Measurements from ENCODE around the gene MARK1. TPM values are rescaled to one million over a fixed set of nuclear protein-coding genes. Genes with fewer than 3 reads are reported as not detected.

The MARK1 gene
- total and polyA plus RNA-seq, 2 of the 13 experiments (the other 11 are each of a cell fraction or from before 2014, with no cell fraction given), result not detected

GRCh38 chr1:220666349-220666748, 138.4 kb downstream of the MARK1 start:
- H3K79me2 ChIP-seq (ENCODE audit: insufficient read depth, low read length), result no peaks in the 10 kb centered on the region
- TF ChIP-seq ZFP82 (CRISPR knock-in tag; IDR thresholded peaks at IDR 0.05; ENCODE audit: borderline replicate concordance), result no peak
- no peak for TF ChIP-seq GZF1 (CRISPR knock-in tag; IDR thresholded peaks at IDR 0.05)
- TF ChIP-seq ETV6 (CRISPR knock-in tag; conservative IDR thresholded peaks at IDR 0.05), result no peak
- TF ChIP-seq RNF2 (conservative IDR thresholded peaks at IDR 0.05; ENCODE audit: low read depth), result no peak
- TF ChIP-seq, protein P1, sequence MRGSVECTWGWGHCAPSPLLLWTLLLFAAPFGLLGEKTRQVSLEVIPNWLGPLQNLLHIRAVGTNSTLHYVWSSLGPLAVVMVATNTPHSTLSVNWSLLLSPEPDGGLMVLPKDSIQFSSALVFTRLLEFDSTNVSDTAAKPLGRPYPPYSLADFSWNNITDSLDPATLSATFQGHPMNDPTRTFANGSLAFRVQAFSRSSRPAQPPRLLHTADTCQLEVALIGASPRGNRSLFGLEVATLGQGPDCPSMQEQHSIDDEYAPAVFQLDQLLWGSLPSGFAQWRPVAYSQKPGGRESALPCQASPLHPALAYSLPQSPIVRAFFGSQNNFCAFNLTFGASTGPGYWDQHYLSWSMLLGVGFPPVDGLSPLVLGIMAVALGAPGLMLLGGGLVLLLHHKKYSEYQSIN (CRISPR knock-in tag; IDR thresholded peaks at IDR 0.05; ENCODE audit: borderline replicate concordance), result no peak
- no peak for TF ChIP-seq MBD4 (IDR thresholded peaks at IDR 0.05; ENCODE audit: borderline replicate concordance, low read length)
- TF ChIP-seq THYN1 (CRISPR knock-in tag; IDR thresholded peaks at IDR 0.05; ENCODE audit: borderline replicate concordance, low read depth), result no peak
- H3K36me3 ChIP-seq (replicated peaks in 1 of 2; ENCODE audit: control insufficient read depth in 1 of 2, insufficient read depth in 2 of 2, low read length in 2 of 2), result no peaks in the 10 kb centered on the region
- ChIA-PET POLR2A (no interaction called here), CTCF (ENCODE audit: low intra/inter-chr PET ratio, low total read pairs) (no interaction called here)
- DNase-seq (ENCODE audit: low spot score) (no peak), FAIRE-seq (no peak), ATAC-seq (no peak)
- H3K9ac ChIP-seq (ENCODE audit: insufficient read depth, low read depth, low read length), result no peak overlapping the region
- H2AFZ ChIP-seq (ENCODE audit: low read length), result no peak overlapping the region
- H3K9me3 ChIP-seq (ENCODE audit: low read length), result no peaks in the 10 kb centered on the region
- no peak overlapping the region for H3K4me2 ChIP-seq (ENCODE audit: low read depth, low read length)
- peaks cover 0 to 2% of the 10 kb centered on the region in 2 experiments; a peak in 1 of 5 replicates for H3K27me3 ChIP-seq (ENCODE audit: control insufficient read depth in 1 of 2, insufficient read depth in 2 of 2, low read length in 2 of 2)
- no peak overlapping the region for H3K27ac ChIP-seq (ENCODE audit: extremely low read length, insufficient read depth, low read length)
- intact Hi-C loops (cut with micrococcal nuclease; ENCODE audit: unreplicated experiment), result no loop called here
- no TSS peak for BruUV-seq (replicated peaks)
- WGBS (ENCODE audit: low lambda C conversion rate), result 26% methylated on average over 3 of the region's 3 CpGs
- in situ Hi-C loops (cut with HindIII; ENCODE audit: extremely low pct_ligation_motif_present, low pct_unique_long_range_greater_than_20kb), result no loop called here
- no peaks in the 10 kb centered on the region for H3K4me1 ChIP-seq (ENCODE audit: insufficient read depth, low read length)
- no peak overlapping the region for H3K4me3 ChIP-seq (replicated peaks in 1 of 3; ENCODE audit: insufficient read depth in 1 of 3, low read depth in 2 of 3, low read length in 3 of 3)
- no peaks in the 10 kb centered on the region for H4K20me1 ChIP-seq (ENCODE audit: insufficient read depth, low read length)

DNA sequence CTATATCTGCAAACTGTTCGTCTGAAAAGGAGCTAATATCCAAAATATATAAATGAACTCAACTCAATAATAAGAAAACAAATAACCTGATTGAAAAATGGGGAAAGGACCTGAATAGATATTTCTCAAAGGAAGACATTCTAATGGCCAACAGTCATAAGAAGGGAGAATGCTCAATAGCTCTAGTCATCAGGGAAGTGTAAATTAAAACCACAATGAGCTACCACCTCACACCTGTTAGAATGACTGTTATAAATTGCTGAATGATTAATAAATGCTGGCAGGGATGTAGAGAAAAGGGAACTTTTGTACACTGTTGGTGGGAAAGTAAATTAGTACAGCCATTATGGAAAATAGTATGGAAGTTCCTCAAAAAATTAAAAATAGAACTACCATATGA, 141.1 kb downstream of the MARK1 start:
- FAIRE-seq (no peak), ATAC-seq (no peak), DNase-seq (ENCODE audit: low spot score) (no peak)
- CTCF ChIA-PET (ENCODE audit: low intra/inter-chr PET ratio, low total read pairs), result no interaction called here
- H4K20me1 ChIP-seq (ENCODE audit: insufficient read depth, low read length), result no peaks in the 10 kb centered on the region
- no TSS peak for BruUV-seq (replicated peaks)
- 0% methylated on average over 1 of the region's 1 CpG for WGBS (ENCODE audit: low lambda C conversion rate)
- H3K4me1 ChIP-seq (ENCODE audit: insufficient read depth, low read length), result no peaks in the 10 kb centered on the region
- no peaks in the 10 kb centered on the region for H3K36me3 ChIP-seq (replicated peaks in 1 of 2; ENCODE audit: control insufficient read depth in 1 of 2, insufficient read depth in 2 of 2, low read length in 2 of 2)
- H3K9me3 ChIP-seq (ENCODE audit: low read length), result no peaks in the 10 kb centered on the region
- POLR2A ChIA-PET, result no interaction called here
- H3K27ac ChIP-seq (ENCODE audit: extremely low read length, insufficient read depth, low read length), result no peak overlapping the region
- no peak overlapping the region for H3K4me3 ChIP-seq (replicated peaks in 1 of 3; ENCODE audit: insufficient read depth in 1 of 3, low read depth in 2 of 3, low read length in 3 of 3)
- no peak overlapping the region for H3K9ac ChIP-seq (ENCODE audit: insufficient read depth, low read depth, low read length)
- intact Hi-C loops (cut with micrococcal nuclease; ENCODE audit: unreplicated experiment) (no loop called here), in situ Hi-C loops (cut with HindIII; ENCODE audit: extremely low pct_ligation_motif_present, low pct_unique_long_range_greater_than_20kb) (no loop called here)
- H3K4me2 ChIP-seq (ENCODE audit: low read depth, low read length), result no peak overlapping the region
- H3K79me2 ChIP-seq (ENCODE audit: insufficient read depth, low read length), result no peaks in the 10 kb centered on the region
- H2AFZ ChIP-seq (ENCODE audit: low read length), result no peak overlapping the region
- no peaks in the 10 kb centered on the region; a peak in 1 of 5 replicates for H3K27me3 ChIP-seq (ENCODE audit: control insufficient read depth in 1 of 2, insufficient read depth in 2 of 2, low read length in 2 of 2)
- no peak for TF ChIP-seq SIX1 (CRISPR knock-in tag; IDR thresholded peaks at IDR 0.05; ENCODE audit: borderline replicate concordance)
- TF ChIP-seq, protein P2, sequence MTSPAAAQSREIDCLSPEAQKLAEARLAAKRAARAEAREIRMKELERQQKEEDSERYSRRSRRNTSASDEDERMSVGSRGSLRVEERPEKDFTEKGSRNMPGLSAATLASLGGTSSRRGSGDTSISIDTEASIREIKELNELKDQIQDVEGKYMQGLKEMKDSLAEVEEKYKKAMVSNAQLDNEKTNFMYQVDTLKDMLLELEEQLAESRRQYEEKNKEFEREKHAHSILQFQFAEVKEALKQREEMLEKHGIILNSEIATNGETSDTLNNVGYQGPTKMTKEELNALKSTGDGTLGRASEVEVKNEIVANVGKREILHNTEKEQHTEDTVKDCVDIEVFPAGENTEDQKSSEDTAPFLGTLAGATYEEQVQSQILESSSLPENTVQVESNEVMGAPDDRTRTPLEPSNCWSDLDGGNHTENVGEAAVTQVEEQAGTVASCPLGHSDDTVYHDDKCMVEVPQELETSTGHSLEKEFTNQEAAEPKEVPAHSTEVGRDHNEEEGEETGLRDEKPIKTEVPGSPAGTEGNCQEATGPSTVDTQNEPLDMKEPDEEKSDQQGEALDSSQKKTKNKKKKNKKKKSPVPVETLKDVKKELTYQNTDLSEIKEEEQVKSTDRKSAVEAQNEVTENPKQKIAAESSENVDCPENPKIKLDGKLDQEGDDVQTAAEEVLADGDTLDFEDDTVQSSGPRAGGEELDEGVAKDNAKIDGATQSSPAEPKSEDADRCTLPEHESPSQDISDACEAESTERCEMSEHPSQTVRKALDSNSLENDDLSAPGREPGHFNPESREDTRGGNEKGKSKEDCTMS (CRISPR knock-in tag; conservative IDR thresholded peaks at IDR 0.05), result no peak
- TF ChIP-seq MBNL3 (CRISPR knock-in tag; conservative IDR thresholded peaks at IDR 0.05), result no peak
- TF ChIP-seq, protein P3, sequence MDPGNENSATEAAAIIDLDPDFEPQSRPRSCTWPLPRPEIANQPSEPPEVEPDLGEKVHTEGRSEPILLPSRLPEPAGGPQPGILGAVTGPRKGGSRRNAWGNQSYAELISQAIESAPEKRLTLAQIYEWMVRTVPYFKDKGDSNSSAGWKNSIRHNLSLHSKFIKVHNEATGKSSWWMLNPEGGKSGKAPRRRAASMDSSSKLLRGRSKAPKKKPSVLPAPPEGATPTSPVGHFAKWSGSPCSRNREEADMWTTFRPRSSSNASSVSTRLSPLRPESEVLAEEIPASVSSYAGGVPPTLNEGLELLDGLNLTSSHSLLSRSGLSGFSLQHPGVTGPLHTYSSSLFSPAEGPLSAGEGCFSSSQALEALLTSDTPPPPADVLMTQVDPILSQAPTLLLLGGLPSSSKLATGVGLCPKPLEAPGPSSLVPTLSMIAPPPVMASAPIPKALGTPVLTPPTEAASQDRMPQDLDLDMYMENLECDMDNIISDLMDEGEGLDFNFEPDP (CRISPR knock-in tag; conservative IDR thresholded peaks at IDR 0.05), result no peak
- TF ChIP-seq EP300 (IDR thresholded peaks at IDR 0.05; ENCODE audit: low read depth in 2 of 2, low read length in 2 of 2), result no peak
- TF ChIP-seq EP300 (CRISPR knock-in tag; IDR thresholded peaks at IDR 0.05; ENCODE audit: borderline replicate concordance), result no peak
- TF ChIP-seq ATF4 (CRISPR knock-in tag; IDR thresholded peaks at IDR 0.05), result no peak
